ENCODE measurements around the gene SEC14L2. TPM values are rescaled to one million over a fixed set of nuclear protein-coding genes. Genes with fewer than 3 reads are reported as not detected.

Gene SEC14L2
- total RNA-seq, 4 donors from 2014 or later, result 3.0 to 8.8 (median 5.0) TPM

DNA sequence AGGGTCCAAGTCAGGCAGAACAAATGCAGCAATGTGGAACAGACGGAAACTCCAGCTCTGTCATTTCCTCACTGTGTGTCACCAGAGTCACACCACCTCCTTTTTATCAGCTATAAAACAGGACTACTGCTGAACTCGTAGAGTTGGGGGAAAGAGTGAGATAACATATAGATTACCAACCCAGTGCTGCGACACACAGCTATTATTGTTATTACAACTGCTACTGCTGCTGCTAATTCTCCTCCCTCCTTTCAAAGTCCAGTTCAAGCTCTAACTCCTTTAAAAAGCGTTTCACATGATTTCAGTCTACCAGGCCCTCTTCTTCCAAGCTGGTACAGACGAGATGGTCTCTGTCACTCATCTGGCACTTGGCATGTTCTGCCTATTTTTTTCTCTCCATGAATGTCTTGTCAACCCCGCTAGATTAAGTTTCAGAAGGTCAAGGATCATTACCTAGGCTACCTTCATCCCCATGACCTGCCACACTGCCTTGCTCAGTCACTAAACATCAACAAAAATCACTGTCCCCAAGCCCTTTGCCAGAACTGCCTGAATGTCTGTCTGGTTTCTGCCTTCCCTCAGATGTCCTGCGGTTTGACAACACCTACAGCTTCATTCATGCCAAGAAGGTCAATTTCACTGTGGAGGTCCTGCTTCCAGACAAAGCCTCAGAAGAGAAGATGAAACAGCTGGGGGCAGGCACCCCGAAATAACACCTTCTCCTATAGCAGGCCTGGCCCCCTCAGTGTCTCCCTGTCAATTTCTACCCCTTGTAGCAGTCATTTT, 25.1 kb downstream of the SEC14L2 start:
- no peak for ATAC-seq (ENCODE audit: low FRiP score)
- no peak for DNase-seq (ENCODE audit: low spot score)

DNA sequence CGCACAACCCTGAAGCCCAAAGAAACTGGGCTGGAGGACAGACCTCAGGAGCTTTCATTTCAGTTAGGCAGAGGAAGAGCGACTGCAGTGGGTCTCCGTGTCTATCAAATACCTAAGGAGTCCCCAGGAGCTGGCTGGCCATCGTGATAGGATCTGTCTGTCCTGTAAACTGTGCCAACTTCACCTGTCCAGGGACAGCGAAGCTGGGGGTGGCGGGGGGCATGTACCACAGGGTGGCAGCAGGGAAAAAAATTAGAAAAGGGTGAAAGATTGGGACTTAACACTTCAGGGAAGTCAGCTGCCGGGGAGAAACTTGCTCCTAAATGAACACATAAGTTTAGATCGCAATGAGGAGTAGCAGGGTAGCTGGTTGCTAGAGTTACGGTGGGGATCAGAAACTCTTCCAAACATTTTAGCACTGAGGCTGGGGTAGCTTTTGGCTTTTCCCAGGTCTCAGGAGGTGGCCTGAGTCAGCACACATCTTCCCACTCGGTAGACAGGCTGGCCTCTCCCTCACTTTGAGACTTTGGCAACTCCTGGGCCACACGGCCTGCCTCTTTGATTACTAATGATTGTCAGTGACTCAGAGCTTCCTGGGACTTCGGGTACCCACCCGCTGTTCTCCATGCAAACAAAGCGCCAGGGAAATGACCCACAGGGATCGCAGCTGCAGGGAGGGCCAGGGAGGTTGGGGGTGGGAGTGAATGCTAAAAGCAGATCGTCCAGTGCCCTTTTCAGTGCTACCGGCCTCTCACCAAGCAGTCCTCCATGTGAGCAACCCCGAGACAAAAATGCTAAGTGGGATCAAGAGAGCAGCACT, 25.9 kb downstream of the SEC14L2 start:
- TF ChIP-seq, protein P1, sequence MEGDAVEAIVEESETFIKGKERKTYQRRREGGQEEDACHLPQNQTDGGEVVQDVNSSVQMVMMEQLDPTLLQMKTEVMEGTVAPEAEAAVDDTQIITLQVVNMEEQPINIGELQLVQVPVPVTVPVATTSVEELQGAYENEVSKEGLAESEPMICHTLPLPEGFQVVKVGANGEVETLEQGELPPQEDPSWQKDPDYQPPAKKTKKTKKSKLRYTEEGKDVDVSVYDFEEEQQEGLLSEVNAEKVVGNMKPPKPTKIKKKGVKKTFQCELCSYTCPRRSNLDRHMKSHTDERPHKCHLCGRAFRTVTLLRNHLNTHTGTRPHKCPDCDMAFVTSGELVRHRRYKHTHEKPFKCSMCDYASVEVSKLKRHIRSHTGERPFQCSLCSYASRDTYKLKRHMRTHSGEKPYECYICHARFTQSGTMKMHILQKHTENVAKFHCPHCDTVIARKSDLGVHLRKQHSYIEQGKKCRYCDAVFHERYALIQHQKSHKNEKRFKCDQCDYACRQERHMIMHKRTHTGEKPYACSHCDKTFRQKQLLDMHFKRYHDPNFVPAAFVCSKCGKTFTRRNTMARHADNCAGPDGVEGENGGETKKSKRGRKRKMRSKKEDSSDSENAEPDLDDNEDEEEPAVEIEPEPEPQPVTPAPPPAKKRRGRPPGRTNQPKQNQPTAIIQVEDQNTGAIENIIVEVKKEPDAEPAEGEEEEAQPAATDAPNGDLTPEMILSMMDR (IDR thresholded peaks at IDR 0.05), result no peak
- ATAC-seq (ENCODE audit: low FRiP score), result peak; percentile 63
- DNase-seq (ENCODE audit: low spot score), result peak; percentile 61

More for the DNA sequence above, 25.1 kb downstream of the SEC14L2 start:
- TF ChIP-seq, protein P1 (IDR thresholded peaks at IDR 0.05), result no peak

DNA sequence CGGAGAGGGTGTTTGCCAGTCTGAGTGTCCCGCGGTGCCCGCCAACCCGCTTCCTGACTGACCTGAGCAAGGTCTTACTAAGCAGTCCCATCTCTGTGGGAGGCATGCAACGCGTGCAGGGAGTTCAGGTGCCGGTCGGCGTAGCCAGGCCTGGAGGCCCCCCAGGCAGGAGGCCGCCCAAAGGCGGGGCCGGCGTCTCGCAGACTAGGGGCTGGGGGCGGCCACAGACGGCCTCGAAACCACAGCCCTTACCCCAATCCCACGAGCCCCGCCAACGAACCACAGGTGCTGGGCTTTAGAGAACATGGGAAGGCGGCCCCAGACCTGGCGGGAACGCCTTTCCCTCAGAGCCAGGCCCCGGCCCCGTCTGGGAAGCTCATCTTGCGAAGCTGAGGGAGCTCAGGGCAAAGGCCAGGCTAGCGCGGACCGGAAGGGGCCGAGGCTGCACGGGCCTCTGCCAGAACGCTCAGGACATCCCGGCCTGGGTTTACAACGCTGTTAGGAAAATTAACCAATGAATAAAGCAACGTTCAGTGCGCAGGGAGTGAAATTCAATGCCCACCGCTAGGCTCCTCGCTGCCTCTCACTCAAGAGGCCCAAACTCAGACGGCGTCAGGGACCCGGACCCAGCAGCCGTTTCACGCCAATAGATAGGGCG, 26.6 kb downstream of the SEC14L2 start:
- TF ChIP-seq, protein P1 (IDR thresholded peaks at IDR 0.05), result no peak
- DNase-seq (ENCODE audit: low spot score) (no peak), ATAC-seq (ENCODE audit: low FRiP score) (peak; percentile 30)

DNA sequence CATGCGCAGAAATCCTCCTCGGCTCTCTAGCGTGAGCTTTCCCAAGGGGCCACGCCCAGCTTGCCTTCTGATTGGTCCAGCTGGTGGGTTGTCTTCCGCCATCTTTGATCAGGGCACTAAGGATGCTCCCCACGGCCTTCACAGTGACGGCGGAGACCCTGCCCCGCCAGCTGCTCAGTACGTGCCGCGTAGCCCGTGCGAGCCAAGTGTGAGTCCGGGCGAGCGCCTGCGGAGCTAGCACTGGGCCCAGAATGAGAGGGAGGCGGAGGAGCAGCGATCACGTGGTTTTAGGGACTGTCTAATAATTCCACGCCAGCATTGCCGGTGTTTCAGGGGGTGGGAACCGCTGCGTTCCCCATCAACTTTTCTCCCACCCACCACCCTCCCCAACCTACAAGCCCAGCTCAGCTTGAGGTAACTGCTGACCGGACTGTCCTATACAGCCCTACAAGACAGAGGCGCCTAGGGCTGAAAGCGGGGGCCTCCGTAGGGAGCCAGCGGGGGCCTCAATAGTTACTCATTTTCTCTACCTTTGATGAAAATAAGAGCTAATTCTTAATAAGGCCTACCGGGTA, 27.2 kb downstream of the SEC14L2 start:
- ATAC-seq (ENCODE audit: low FRiP score), result peak; percentile 86
- peak; percentile 94 for DNase-seq (ENCODE audit: low spot score)
- TF ChIP-seq, protein P1 (IDR thresholded peaks at IDR 0.05), result no peak

DNA sequence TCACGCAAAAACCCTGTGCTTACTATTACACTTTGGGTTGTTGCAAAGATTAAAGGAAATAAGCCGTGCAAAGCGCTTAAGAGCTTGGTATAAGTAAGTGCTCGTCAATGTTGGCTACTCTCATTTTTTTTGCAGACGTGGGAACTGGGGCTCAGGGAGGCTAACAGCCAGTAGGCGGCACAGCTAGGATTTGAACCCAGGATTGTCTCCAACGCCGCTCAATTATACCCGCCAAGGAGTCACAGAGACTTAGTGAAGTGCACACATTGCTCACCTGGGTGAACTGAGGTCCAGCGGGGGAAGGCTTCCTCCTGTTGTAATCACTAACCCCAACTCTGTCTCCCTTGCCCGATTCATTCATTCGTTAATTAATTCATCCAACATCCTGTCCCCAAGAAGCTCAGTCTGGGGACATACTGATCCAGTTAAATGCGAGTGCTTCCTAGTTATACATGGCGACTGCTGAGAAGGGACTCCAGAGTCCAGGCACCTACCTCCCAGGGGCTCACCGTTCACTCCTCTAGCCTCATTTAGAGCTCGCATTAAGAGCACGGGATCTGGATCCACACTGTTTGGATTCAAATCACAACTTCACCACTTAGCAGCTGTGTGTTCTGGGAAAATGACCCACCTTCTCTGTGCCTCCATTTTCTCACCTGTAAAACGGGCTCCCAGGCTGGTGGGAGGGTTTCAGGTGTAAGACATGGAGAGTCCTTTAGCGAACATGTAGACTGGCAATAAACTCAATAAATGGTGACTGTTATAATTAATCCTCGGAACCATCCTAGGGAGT, 27.9 kb downstream of the SEC14L2 start:
- ATAC-seq (ENCODE audit: low FRiP score) (no peak), DNase-seq (ENCODE audit: low spot score) (no peak)
- TF ChIP-seq, protein P1 (IDR thresholded peaks at IDR 0.05), result no peak

DNA sequence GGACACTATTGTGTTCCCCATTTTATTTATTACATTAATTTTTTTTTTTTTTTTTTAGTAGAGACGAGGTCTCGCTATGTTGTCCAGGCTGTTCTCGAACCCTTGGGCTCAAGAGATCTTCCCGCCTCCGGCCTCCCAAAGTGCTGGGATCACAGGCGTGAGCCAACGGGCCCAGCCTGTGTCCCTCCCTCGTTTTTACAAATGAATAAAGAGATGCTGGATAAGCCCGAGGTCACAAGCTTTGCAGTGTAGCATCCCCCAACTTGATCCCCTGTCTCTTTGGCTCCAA, 28.5 kb downstream of the SEC14L2 start:
- ATAC-seq (ENCODE audit: low FRiP score) (no peak), DNase-seq (ENCODE audit: low spot score) (no peak)
- TF ChIP-seq, protein P1 (IDR thresholded peaks at IDR 0.05), result no peak

All from omental fat pad (tissue), 4 donors.